HG03460 (cell line): ENCODE results near the gene KLRB1.
A peak's percentile ranks its signal among the peaks of the same experiment; 100 is the strongest.
"Not testable (repeated sequence)": the region's sequence is repeated elsewhere in the genome, so short reads cannot be mapped to it uniquely, and the experiment has no call there.

Experiments used
- ATAC-seq: cut with Tn5 transposase; IDR thresholded peaks from one replicate; pipeline ENCODE4 v1.9.1; 2021; ENCODE audit not compliant: unreplicated experiment

The KLRB1 gene

GRCh38 chr12:9607716-9608115 lies at the start of gene KLRB1:
Gene KLRB1, minus strand, starts transcription at chr12:9607916. Its CDS starts 77 bp downstream, at chr12:9607839.
- no peak for ATAC-seq

- ATAC-seq: no peak
Measured at GRCh38 chr12:9651265-9651729, 43.6 kb upstream of the KLRB1 start.

- no peak for ATAC-seq
Measured at GRCh38 chr12:9650151-9650576, 42.4 kb upstream of the KLRB1 start.

GRCh38 chr12:9649532-9649940 lies 41.8 kb upstream of the KLRB1 start:
- peak; percentile 25 for ATAC-seq

- ATAC-seq: no peak
Measured at GRCh38 chr12:9648701-9649531, 41.2 kb upstream of the KLRB1 start.

GRCh38 chr12:9647825-9648700 lies 40.3 kb upstream of the KLRB1 start:
- peak; percentile 59 for ATAC-seq

- ATAC-seq: peak; percentile 3
Measured at GRCh38 chr12:9646794-9647781, 39.4 kb upstream of the KLRB1 start.

GRCh38 chr12:9644985-9645551 lies 37.4 kb upstream of the KLRB1 start:
- ATAC-seq: not testable (repeated sequence)

GRCh38 chr12:9643266-9643660 lies 35.5 kb upstream of the KLRB1 start:
- ATAC-seq: no peak

GRCh38 chr12:9642606-9643265 lies 35.0 kb upstream of the KLRB1 start:
- ATAC-seq: no peak

- no peak for ATAC-seq
Measured at GRCh38 chr12:9640024-9640423, 32.3 kb upstream of the KLRB1 start.

- ATAC-seq: no peak
Measured at GRCh38 chr12:9636851-9637206, 29.1 kb upstream of the KLRB1 start.

- no peak for ATAC-seq
Measured at GRCh38 chr12:9636150-9636850, 28.6 kb upstream of the KLRB1 start.

- no peak for ATAC-seq
Measured at GRCh38 chr12:9634969-9635754, 27.4 kb upstream of the KLRB1 start.

GRCh38 chr12:9634177-9634803 lies 26.6 kb upstream of the KLRB1 start:
- no peak for ATAC-seq

GRCh38 chr12:9632766-9633165 lies 25.1 kb upstream of the KLRB1 start:
- ATAC-seq: no peak

GRCh38 chr12:9626821-9627220 lies 19.1 kb upstream of the KLRB1 start:
- ATAC-seq: no peak

- no peak for ATAC-seq
Measured at GRCh38 chr12:9626291-9626690, 18.6 kb upstream of the KLRB1 start.
